Stimulated activated naive CD8-positive, alpha-beta T cell treated with anti-CD3 and anti-CD28 coated beads, Interleukin-15, Interleukin-2, amounts not matched to agents 100 U/mL and 50 U/mL, for 24 hours (primary cell): ENCODE results near the gene EXOSC5.
"Not testable (repeated sequence)": the region's sequence is repeated elsewhere in the genome, so short reads cannot be mapped to it uniquely, and the experiment has no call there.

ENCODE experiments used
- ATAC-seq: fragments of 150-1000 bp; cut with Tn5 transposase; one replicate; pipeline ENCODE4 v1.10.0; 2021
- DNase-seq: peaks from one replicate; pipeline ENCODE4 v3.0.0; 2021

The EXOSC5 gene

DNA sequence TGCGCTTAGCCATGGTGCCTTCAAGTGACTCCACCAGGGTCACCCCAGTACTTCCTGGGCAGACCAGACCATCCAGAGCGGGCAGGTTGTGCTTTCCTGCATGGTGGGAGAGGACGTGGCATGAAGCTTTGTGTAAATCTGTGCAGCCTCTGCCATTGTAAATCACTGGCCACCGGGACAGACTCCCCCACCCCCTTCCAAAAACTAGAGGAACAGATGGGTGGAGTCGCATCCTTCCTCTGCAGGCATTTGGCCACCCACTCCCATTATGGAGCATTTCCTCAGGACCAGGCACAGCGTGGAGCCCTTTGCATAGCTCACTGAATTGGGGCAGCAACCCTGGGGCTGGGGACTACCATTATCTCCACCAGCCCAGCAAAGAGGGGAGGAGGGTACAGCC, 8.6 kb upstream of the EXOSC5 start:
- ATAC-seq: no peak
- DNase-seq: no peak

DNA sequence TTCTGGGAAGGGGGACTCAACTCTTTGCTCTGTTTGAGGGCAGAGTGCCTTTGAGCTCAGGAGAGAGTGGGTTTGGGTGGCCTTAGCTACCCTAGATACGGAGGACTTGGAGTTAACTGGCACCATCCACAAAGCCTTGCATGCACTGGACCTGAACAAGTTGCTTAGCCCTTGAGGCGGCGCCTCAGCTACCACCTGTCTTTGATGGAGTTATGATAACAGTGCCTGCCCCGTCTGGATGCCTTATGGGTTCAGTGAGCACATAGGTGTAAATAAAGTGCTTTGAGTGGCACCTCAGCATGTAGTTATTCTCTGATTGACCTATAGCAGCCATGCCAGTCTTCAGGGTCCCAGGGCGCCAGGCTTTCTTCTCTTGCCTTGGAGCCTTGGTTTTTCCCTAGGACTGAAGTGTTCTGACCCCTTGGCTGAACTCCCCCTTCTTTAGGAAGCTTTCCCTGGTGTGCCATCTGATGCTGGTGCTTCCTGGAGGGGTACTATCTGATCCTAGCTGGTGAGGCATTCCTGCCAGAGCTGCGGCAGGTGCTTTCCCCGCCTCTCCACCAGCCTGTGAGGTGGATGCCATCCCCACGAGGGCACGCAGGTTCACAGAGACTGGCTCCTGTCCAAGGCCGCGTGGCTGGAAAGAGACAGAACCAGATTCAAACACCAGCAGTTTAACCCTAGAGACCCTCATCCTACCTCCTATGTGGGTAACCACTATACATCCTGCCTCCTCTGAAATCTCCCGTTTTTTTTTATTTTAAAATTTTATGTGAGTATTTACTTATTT, 6.2 kb upstream of the EXOSC5 start:
- DNase-seq (no peak), ATAC-seq (no peak)

DNA sequence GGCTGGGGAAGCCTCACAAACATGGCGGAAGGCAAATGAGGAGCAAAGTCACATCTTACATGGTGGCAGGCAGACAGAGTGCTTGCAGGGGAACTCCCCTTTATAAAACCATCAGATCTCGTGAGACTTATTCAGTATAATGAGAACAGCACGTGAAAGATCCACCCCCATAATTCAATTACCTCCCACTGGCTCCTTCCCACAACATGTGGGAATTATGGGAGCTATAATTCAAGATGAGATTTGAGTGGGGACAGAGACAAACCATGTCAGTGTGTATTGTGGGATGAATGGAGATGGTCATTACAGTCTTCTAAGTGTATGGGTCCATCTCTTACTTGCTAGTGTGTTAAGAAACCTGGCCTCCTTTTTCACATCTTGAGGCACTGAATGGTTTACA, 4.9 kb upstream of the EXOSC5 start:
- DNase-seq: no peak
- no peak for ATAC-seq

DNA sequence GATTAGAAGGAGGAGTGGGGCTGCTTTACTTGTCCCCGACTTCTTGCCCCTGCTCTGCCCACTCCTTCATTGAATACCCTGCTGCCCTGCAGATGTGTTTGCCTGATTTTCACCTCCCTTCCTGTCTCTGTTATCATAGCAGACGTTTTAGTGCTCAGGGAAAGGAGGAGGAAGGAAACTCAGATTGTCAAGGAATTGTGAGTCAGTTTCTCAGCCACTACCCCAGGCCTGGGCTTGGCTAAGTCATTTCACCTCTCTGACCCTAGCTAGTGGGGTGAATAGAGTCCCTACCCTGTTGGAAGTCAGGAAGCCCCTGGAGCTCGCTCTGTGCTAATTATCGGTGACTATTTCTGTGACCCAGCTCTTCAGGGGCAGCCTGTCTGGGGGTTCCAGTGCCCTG, 4.3 kb upstream of the EXOSC5 start:
- no peak for ATAC-seq

DNA sequence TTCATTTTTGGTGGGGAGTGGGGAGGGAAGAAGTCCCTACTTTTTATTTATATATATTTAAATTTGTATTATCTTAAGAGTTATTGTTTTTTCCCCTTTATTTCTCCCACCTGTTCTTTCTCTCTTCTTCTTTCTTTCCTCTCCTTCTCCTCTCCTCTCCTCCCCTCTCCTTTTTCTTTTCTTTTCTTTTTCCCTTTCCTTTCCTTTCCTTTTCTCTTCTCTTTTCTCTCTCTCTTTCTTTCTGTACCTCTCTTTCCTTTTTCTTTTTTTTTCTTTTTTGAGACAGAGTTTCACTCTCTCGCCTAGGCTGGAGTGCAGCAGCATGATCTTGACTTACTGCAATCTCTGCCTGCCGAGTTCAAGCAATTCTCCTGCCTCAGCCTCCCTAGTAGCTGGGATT, 2.4 kb upstream of the EXOSC5 start:
- DNase-seq: no peak
- ATAC-seq: no peak

More for the DNA sequence above, 4.3 kb upstream of the EXOSC5 start:
- no peak for DNase-seq

DNA sequence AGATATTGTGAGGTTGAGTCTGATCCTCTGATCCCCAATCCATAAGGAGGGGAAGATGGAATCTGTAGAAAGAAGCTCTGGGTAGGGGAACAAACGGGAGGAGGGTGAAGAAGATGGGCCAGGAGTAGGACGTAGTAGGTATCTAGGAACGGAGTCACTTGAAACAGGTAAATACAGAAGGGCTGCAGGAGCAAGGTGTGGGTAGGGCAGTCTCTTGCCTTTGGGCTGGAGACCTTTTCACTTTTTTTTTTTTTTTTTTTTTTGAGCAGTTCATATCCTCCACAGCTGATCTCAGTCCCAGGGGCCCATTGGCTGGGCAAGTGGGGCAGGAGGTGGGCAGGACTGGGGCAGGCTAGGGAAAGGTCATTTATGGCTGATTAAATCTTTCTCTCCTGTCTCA, 1.9 kb upstream of the EXOSC5 start:
- ATAC-seq: no peak
- DNase-seq: no peak

DNA sequence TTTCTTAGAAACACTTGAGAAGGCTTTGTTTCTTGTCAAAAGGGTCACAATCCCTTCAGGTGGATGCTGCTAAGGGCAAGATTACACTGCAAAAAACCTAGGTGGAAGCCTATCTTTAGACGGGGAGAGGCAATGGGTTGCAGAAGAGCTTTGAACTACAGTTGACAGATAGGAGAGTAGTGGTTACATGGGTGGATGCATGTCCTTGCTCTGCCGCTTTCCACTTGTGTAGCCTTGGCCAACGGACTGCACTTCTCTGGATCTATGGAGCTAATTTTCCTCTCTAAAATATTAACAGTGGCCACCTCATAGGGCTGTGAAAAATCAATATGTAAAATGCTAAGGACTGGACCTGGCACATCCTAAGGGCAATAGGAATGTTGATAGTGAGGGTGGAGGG, 1.4 kb upstream of the EXOSC5 start:
- ATAC-seq: no peak
- DNase-seq: no peak

DNA sequence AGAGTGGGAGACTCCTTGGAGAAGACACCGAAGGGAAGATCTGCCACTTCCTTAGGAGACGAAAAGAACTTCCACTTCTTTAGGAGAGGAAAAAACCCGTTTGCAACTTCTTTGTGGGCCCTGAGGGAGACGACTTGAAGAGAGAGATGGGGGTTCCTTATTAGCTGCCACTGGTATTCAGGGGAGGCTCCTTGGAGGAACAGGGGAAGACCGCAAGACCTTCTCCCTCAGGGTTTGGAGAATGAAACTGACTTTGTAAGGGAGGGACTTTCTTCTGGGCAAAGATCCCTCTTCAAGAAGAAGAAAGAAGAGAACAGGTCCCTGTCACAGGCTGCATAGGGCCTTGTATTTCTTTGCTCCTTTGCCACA, 875 bp upstream of the EXOSC5 start:
- no peak for ATAC-seq
- no peak for DNase-seq

DNA sequence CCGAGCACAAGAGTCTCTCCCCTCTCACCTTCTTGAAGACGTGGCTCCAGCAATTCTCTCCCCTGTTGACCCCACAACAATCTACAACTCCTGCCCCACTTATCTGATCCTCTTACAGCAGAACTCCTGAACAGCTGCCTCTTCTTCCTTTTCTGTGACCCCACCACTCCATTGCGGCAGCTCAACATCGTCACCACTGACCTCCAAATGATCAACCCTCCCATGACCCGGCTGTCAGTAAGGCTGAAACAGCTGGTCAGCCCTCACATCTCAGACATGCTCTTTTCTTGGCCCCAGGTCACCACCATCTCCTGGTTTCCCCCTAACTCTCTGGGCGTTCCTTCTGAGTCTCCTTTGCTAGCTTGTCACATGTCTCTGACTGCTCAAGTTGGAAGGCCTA, 1.8 kb downstream of the EXOSC5 start:
- ATAC-seq (no peak), DNase-seq (no peak)

DNA sequence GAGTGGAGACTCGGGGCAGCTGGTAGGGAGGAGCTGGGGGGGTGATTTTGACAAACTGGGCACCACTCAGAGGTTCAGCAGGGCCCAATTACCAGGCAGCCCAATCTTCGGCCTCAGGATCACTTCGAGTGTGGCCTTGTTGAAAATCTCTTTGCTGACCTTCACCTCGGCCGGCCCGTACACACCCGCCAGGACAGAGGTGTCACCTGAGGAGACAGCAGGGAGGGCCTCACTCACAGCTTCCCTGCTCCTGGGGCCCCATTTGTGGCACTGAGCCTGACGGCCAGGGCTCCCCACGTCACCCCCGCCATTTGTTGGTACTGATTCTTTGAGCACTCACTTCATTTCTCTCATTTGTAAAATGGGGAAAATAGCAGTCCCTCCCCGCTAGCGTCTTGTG, 4.4 kb downstream of the EXOSC5 start:
- no peak for DNase-seq

DNA sequence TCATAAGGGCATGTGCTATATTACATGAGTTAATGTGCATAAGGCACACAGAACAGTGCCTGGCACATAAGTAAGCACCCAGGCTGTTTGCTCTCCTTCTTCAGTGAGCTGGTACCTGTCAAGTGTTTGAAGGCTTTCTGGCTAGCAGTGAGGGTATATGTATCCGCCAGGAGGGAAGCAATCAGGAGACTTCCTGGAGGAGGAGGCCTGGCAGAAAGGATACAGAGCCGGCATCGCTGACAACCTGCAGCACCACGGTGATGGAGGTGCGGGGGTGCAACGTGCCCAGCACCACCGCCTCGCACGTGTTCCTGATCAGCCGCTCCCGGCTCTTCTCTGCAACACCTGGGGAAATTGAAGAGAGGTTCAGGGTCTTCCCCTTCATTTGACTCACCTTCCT, 5.5 kb downstream of the EXOSC5 start:
- no peak for ATAC-seq
- DNase-seq: no peak

More for the DNA sequence above, 4.4 kb downstream of the EXOSC5 start:
- no peak for ATAC-seq

DNA sequence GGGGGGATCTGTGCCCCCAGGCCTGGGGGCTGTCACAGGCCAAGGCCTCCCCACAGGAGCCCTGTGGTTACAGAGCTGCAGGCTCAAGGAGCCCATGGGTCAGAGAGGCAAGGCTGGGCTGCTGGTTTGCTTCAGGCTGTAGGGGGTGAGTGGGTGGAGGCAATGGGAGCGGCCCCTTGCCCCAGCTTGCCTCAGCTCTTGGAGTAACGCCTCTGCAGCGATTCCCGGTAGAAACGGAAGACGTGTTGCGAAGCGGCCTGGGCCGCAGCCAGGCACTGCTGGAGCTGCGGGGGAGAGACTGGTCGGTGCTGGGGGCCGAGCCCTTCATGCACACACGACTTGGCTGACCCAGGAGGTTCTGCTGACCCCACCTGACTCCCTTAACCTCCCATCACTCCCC, 10.7 kb downstream of the EXOSC5 start:
- DNase-seq (no peak), ATAC-seq (no peak)

DNA sequence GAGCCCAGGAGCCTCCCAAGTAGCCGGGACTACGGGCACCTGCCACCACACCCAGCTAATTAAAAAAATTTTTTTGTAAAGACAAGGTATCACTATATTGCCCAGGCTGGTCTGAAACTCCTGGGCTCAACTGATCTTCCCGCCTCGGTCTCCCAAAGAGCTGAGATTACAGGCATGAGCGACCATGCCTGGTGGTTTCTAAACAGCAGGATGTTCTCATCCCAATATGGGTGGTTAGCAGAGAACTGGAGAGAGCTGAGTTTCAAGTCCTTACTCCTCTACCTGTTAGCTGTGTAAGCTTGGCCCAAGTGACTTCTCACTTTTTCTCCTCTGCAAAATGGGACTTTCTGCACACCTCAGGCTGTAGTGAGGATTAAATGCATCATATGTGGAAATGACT, 12.8 kb downstream of the EXOSC5 start:
- no peak for ATAC-seq

DNA sequence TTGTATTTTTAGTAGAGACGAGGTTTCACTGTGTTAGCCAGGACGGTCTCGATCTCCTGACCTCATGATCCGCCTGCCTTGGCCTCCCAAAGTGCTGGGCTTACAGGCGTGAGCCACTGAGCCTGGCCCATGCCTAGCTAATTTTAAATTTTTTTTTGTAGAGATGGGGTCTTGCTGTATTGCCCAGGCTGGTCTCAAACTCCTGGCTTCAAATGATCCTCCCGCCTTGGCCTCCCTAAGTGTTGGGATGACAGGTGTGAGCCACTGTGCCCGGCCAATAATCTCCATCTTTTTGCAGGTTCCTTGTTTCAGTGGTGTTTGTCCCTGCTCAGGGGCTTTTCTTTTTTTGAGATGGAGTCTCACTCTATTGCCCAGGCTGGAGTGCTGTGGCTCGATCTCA, 15.6 kb downstream of the EXOSC5 start:
- not testable (repeated sequence) for DNase-seq, ATAC-seq

More for the DNA sequence above, 12.8 kb downstream of the EXOSC5 start:
- no peak for DNase-seq

DNA sequence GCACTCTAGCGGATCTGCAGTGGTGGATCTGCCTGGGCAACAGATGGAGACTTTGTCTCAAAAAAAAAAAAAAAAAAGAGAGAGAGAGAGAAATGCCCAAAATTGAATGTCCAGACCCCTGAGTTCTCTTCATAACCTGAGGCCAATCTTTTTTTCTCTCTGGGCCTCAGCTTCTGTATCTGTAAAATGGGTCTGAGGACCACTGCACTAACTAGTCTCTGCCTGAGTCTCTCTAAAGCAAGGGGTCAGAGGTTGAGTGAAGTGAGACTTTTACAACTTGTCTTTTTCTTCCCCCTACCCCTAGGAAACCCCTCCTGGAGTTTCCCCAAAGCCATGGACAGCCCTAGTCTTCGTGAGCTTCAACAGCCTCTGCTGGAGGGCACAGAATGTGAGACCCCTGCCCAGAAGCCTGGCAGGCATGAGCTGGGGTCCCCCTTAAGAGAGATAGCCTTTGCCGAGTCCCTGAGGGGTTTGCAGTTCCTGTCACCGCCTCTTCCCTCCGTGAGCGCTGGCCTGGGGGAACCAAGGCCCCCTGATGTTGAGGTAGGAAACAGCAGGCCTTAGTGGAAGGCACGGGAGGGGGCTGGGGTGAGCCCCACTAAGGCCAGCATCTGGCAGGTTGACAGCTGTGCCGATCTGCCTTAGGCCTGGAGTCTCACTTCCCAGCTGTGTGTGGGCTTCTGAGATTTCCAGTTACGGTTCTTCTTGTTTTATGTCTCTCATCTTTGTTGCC, 19.0 kb downstream of the EXOSC5 start:
- peak; percentile 31 for DNase-seq

DNA sequence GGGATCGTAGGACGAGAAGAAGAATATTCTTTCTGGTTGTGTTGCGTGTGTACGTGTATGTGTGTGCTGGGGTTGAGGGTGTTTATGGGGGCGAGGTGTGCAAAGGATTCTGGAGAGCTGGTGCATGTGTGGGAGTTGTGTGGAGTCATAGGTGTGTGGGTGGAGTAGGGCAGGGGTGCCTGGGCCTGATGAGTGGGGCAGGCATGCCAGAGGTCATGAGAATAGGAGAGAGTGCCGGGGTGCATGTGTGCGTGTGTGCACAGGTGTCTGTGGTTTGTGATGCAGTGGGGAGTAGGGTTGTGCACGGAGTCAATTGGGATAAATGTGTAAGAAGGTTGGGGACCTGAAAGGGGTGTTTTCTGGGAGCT, 20.2 kb downstream of the EXOSC5 start:
- DNase-seq (peak; percentile 26), ATAC-seq (peak; percentile 72)

More for the DNA sequence above, 19.0 kb downstream of the EXOSC5 start:
- ATAC-seq: peak; percentile 33

DNA sequence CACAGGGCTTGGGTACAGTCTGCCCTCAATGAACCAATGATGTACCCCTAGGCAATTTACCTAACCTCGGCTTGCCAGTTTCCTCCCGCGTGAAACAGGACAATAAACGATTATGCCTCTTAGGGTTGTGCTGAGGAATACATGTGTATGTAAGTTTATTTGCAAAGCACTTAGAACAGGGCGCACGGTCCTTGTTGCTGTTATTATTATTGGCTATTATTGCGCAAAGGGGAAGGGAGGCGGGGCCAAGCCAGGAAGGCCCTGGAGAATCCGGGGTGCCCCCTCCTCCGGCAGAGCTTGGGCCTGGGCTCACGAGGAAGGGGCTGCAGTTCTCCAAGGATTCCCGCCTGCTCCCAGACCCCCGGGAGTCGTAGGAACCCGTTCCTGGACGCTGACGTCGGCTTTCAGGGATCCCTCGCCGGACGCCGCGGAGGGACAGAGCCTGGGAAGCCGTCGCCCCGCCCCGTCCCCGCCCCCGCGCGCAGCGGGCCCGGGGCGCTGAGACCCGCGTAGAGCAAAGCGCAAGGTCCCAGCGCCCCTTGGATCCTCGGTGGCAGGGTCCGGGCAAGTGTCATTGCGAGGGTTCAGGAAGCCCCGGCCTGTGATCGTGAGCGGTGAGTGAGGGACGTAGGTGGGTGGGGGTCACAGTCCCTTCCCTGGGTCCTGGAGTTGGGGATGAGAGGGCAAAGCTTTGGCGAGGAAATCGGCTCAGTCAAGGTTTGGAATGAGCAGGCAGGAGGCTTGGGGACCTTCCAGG, 20.7 kb downstream of the EXOSC5 start, which contains the start of gene TMEM91:
TMEM91 (plus strand) TSS at position 293 of the 757 bp plus-strand sequence. CDS start 1,777 bp downstream, outside the sequence.
- ATAC-seq: peak; percentile 9
- peak; percentile 22 for DNase-seq

DNA sequence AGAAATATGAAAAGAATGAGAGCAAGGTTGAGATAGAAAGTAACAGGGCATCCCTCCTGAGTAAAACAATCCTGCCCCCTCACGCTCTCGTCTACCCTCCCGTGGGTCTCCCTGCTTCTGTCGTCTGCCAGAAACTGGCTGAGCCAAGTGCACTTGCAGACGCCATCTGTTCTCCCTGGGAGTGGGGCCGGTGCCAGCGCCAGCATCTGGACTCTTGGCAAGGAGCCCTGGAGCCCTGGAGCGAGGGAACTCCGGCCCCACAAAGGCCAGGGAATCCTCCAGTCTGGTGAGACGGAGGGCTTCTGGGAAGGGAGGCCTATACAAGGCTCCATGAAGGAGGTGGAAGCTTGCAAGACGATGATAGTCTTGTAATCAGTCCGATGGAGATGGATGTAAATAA, 23.2 kb downstream of the EXOSC5 start:
- no peak for DNase-seq
- ATAC-seq: no peak

DNA sequence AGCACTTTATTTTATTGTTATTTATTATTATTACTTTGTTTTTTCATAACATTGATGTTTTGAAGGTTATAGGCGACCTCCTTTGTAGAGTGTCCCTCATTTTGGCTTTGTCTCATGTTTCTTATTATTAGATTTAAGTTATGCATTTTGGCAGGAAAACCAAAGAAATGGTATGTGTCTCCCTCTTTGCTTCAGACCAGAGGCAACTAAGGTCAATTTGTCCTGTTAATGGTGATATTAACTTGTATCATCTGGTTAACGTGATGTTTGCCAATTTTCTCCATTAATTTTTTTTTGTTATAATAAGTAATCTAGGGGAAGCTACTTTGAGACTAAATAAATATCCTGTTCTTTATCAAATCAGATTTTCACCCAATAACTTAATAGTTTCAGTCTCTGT, 24.7 kb downstream of the EXOSC5 start:
- ATAC-seq: no peak
- no peak for DNase-seq

DNA sequence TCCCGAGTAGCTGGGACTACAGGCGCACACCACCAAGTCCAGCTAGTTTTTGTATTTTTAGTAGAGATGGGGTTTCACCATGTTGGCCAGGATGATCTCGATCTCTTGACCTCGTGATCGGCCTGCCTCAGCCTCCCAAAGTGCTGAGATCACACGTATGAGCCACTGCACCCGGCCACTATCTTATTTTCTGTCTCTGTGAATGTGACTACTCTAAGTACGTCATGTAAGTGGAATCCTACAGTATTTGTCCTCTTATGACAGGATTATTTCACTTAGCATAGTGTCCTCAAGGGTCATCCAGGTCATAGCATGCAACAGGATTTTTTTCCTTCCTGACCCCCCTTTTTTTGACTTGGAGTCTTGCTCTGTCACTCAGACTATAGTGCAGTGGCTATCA, 25.6 kb downstream of the EXOSC5 start:
- ATAC-seq (no peak), DNase-seq (no peak)

DNA sequence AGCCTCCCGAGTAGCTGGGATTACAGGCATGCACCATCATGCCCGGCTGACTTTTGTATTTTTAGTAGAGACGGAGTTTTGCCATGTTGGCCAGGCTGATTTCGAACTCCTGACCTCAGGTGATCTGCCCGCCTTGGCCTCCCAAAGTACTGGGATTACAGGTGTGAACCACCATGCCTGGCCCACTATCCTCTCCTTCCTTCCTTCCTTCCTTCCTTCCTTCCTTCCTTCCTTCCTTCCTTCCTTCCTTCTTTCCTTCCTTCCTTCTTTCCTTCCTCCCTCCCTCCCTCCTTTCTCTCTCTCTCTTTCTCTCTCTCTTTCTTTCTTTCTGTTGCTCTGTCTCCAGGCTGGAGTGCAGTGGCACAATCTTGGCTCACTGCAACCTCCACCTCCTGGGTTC, 26.0 kb downstream of the EXOSC5 start:
- not testable (repeated sequence) for DNase-seq, ATAC-seq

DNA sequence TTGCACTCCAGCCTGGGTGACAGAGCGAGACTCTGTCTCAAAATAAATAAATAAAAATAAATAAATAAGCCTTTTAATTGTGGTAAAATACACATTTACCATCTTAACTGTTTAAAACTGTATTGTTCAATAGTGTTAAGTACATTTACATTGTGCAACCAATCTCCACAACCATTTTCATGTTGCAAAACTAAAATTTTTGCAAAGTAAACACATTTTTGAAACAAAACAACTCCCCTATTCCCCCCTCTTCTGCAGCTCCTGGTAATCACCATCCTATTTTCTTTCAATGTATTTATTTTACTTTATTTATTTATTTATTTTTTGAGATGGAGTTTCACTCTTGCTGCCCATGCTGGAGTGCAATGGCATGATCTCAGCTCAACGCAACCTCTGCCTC, 27.4 kb downstream of the EXOSC5 start:
- no peak for DNase-seq
- no peak for ATAC-seq

DNA sequence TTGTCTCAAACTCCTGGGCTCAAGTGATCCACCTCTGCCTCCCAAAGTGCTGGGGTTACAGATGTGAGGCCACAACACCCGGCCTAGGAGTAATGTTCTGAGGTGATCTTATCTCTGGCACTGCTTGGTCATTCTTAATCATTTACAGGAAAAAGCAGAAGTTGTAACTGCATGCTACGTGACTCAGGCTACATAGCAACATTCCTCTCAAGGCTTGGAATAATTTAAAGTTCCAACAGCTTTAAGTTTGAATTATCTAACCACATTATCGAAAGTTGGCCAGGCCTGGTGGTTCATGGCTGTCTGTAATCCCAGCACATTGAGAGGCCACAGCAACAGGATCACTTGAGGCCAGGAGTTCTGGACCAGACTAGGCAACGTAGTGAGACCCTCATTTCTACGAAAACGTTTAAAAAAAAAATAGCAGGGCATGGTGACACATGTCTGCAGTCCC, 29.3 kb downstream of the EXOSC5 start:
- no peak for DNase-seq

More for the DNA sequence above, 29.3 kb downstream of the EXOSC5 start:
- ATAC-seq: no peak
